HEK293 (cell line): ENCODE results near the gene CWC25.

ENCODE experiments used
- CTCF ChIA-PET: fragments of 350-600 bp; formaldehyde crosslinking; extraction: SDS; loops from one replicate; lab custom pipeline; 2021; ENCODE audit warnings: antibody characterized with exemption; lab: Yijun Ruan, JAX
- POLR2A ChIA-PET: fragments of 300-600 bp; formaldehyde crosslinking; extraction: SDS; loops from one replicate; lab custom pipeline; 2020; ENCODE audit warnings: antibody characterized with exemption, inconsistent platforms; lab: Yijun Ruan, JAX
- H3K27ac ChIP-seq: fragments of 200-500 bp; sonication (Bioruptor generic); 2 replicates; pipeline ENCODE4 v1.5.1; 2014; ENCODE audit warnings: low read depth, low read length, control low read depth, inconsistent platforms; ENCODE audit errors: extremely low read depth
- H3K36me3 ChIP-seq, 2 experiments: fragments of 200-500 bp in 1 of 2; sonication (Bioruptor generic) in 1 of 2; 1 replicate in 1 of 2; 2 replicates in 1 of 2; pipeline ENCODE4 v1.5.1; 2014 to 2017; ENCODE audit warnings: inconsistent platforms in 2 of 2, low read length in 2 of 2; ENCODE audit not compliant: control insufficient read depth in 2 of 2, insufficient read depth in 1 of 2
- H3K4me1 ChIP-seq: fragments of 200-500 bp; sonication (Bioruptor generic); 2 replicates; pipeline ENCODE4 v1.5.1; 2014; ENCODE audit warnings: mild to moderate bottlenecking, low read length, inconsistent platforms; ENCODE audit not compliant: control insufficient read depth, insufficient read depth
- H3K4me3 ChIP-seq: 2 replicates; pipeline ENCODE4 v1.5.1; 2011; ENCODE audit warnings: low read depth, mild to moderate bottlenecking, control low read depth, low read length, moderate library complexity
- H3K9me3 ChIP-seq: fragments of 200-500 bp; sonication (Bioruptor generic); 2 replicates; pipeline ENCODE4 v1.5.1; 2014; ENCODE audit warnings: low read depth, low read length, inconsistent platforms; ENCODE audit not compliant: control insufficient read depth, insufficient read depth
- HOXD13 ChIP-seq: sonication (generic); formaldehyde crosslinking; IDR thresholded peaks from 2 replicates; pipeline ENCODE4 v1.8.0; 2022; ENCODE audit warnings: missing genetic modification reagents, borderline replicate concordance
- KLF10 ChIP-seq: fragments of 450-650 bp; IDR thresholded peaks from 2 replicates; pipeline ENCODE4 v1.5.1; 2018; ENCODE audit warnings: missing biosample characterization, mild to moderate bottlenecking, missing genetic modification characterization
- KLF9 ChIP-seq: fragments of 450-650 bp; formaldehyde crosslinking; IDR thresholded peaks from 2 replicates; pipeline ENCODE4 v1.5.1; 2016; ENCODE audit warnings: missing biosample characterization, missing genetic modification characterization, low read depth
- OSR2 ChIP-seq: fragments of 450-650 bp; formaldehyde crosslinking; IDR thresholded peaks from 2 replicates; pipeline ENCODE4 v1.5.1; 2016; ENCODE audit warnings: missing biosample characterization, missing genetic modification characterization
- REPIN1 ChIP-seq: fragments of 450-650 bp; formaldehyde crosslinking; IDR thresholded peaks from 2 replicates; pipeline ENCODE4 v1.5.1; 2017; ENCODE audit warnings: missing biosample characterization, missing genetic modification characterization, low read depth
- SETDB1 ChIP-seq: IDR thresholded peaks from one replicate; pipeline ENCODE4 v1.6.1; 2017; ENCODE audit warnings: mild to moderate bottlenecking, low read length, moderate library complexity, mixed read lengths; ENCODE audit not compliant: insufficient read length
- TRIM28 ChIP-seq: IDR thresholded peaks from 2 replicates; pipeline ENCODE4 v1.6.1; 2011; ENCODE audit warnings: low read length, control low read depth, borderline replicate concordance
- ZBTB17 ChIP-seq: fragments of 450-650 bp; formaldehyde crosslinking; IDR thresholded peaks from 2 replicates; pipeline ENCODE4 v1.5.1; 2016; ENCODE audit warnings: missing biosample characterization, missing genetic modification characterization
- ZFHX2 ChIP-seq: fragments of 450-650 bp; formaldehyde crosslinking; conservative IDR thresholded peaks from 2 replicates; pipeline ENCODE4 v1.5.1; 2016; ENCODE audit warnings: missing biosample characterization, missing genetic modification characterization
- ZNF121 ChIP-seq: fragments of 450-650 bp; formaldehyde crosslinking; IDR thresholded peaks from 2 replicates; pipeline ENCODE4 v1.5.1; 2016; ENCODE audit warnings: missing biosample characterization, missing genetic modification characterization
- ZNF211 ChIP-seq: fragments of 450-650 bp; formaldehyde crosslinking; IDR thresholded peaks from 2 replicates; pipeline ENCODE4 v1.5.1; 2016; ENCODE audit warnings: low read depth, missing biosample characterization, missing genetic modification characterization
- ZNF280C ChIP-seq: fragments of 450-650 bp; formaldehyde crosslinking; IDR thresholded peaks from 2 replicates; pipeline ENCODE4 v1.5.1; 2016; ENCODE audit warnings: missing biosample characterization, missing genetic modification characterization
- ZNF292 ChIP-seq: fragments of 450-650 bp; formaldehyde crosslinking; IDR thresholded peaks from 2 replicates; pipeline ENCODE4 v1.5.1; 2016; ENCODE audit warnings: low read depth, missing biosample characterization, missing genetic modification characterization, borderline replicate concordance
- ZNF311 ChIP-seq: fragments of 450-650 bp; formaldehyde crosslinking; IDR thresholded peaks from 2 replicates; pipeline ENCODE4 v1.5.1; 2017; ENCODE audit warnings: missing biosample characterization, missing genetic modification characterization, borderline replicate concordance
- ZNF391 ChIP-seq: fragments of 450-650 bp; formaldehyde crosslinking; IDR thresholded peaks from 2 replicates; pipeline ENCODE4 v1.5.1; 2016; ENCODE audit warnings: low read depth, missing biosample characterization, missing genetic modification characterization, borderline replicate concordance
- ZNF433 ChIP-seq: fragments of 450-650 bp; formaldehyde crosslinking; IDR thresholded peaks from 2 replicates; pipeline ENCODE4 v1.5.1; 2016; ENCODE audit warnings: missing biosample characterization, missing genetic modification characterization, low read depth
- ZNF473 ChIP-seq: fragments of 450-650 bp; formaldehyde crosslinking; IDR thresholded peaks from 2 replicates; pipeline ENCODE4 v1.5.1; 2017; ENCODE audit warnings: missing biosample characterization, missing genetic modification characterization
- ZNF510 ChIP-seq: fragments of 450-650 bp; formaldehyde crosslinking; IDR thresholded peaks from 2 replicates; pipeline ENCODE4 v1.5.1; 2018; ENCODE audit warnings: mild to moderate bottlenecking, missing genetic modification characterization, missing biosample characterization; ENCODE audit not compliant: insufficient replicate concordance
- ZNF514 ChIP-seq: fragments of 450-650 bp; formaldehyde crosslinking; IDR thresholded peaks from 2 replicates; pipeline ENCODE4 v1.5.1; 2016; ENCODE audit warnings: missing biosample characterization, missing genetic modification characterization
- ZNF600 ChIP-seq: fragments of 450-650 bp; formaldehyde crosslinking; IDR thresholded peaks from 2 replicates; pipeline ENCODE4 v1.5.1; 2016; ENCODE audit warnings: missing biosample characterization, missing genetic modification characterization
- ZNF677 ChIP-seq: fragments of 450-650 bp; IDR thresholded peaks from 2 replicates; pipeline ENCODE4 v1.5.0; 2018; ENCODE audit warnings: missing biosample characterization, mild to moderate bottlenecking, missing genetic modification characterization, moderate library complexity
- ZNF791 ChIP-seq: fragments of 450-650 bp; formaldehyde crosslinking; IDR thresholded peaks from 2 replicates; pipeline ENCODE4 v1.5.1; 2016; ENCODE audit warnings: missing biosample characterization, missing genetic modification characterization
- ZNF792 ChIP-seq: fragments of 450-650 bp; formaldehyde crosslinking; IDR thresholded peaks from 2 replicates; pipeline ENCODE4 v1.5.1; 2016; ENCODE audit warnings: missing biosample characterization, missing genetic modification characterization
- ZXDB ChIP-seq: fragments of 450-650 bp; formaldehyde crosslinking; IDR thresholded peaks from 2 replicates; pipeline ENCODE4 v1.5.1; 2016; ENCODE audit warnings: missing biosample characterization, missing genetic modification characterization
- TF ChIP-seq, protein P1 (sequence below): fragments of 450-650 bp; formaldehyde crosslinking; IDR thresholded peaks from 2 replicates; pipeline ENCODE4 v1.5.1; 2016; ENCODE audit warnings: missing biosample characterization, missing genetic modification characterization, borderline replicate concordance
- TF ChIP-seq, protein P2 (sequence below): fragments of 450-650 bp; formaldehyde crosslinking; IDR thresholded peaks from 2 replicates; pipeline ENCODE4 v1.5.1; 2016; ENCODE audit warnings: missing biosample characterization, missing genetic modification characterization
- TF ChIP-seq, protein P3 (sequence below): fragments of 450-650 bp; formaldehyde crosslinking; IDR thresholded peaks from 2 replicates; pipeline ENCODE4 v1.5.1; 2016; ENCODE audit warnings: missing biosample characterization, missing genetic modification characterization
- TF ChIP-seq, protein P4 (sequence below): fragments of 450-650 bp; formaldehyde crosslinking; optimal IDR thresholded peaks from 2 replicates; pipeline ENCODE3; 2016; ENCODE audit warnings: missing biosample characterization, mild to moderate bottlenecking, missing genetic modification characterization

Gene CWC25

DNA sequence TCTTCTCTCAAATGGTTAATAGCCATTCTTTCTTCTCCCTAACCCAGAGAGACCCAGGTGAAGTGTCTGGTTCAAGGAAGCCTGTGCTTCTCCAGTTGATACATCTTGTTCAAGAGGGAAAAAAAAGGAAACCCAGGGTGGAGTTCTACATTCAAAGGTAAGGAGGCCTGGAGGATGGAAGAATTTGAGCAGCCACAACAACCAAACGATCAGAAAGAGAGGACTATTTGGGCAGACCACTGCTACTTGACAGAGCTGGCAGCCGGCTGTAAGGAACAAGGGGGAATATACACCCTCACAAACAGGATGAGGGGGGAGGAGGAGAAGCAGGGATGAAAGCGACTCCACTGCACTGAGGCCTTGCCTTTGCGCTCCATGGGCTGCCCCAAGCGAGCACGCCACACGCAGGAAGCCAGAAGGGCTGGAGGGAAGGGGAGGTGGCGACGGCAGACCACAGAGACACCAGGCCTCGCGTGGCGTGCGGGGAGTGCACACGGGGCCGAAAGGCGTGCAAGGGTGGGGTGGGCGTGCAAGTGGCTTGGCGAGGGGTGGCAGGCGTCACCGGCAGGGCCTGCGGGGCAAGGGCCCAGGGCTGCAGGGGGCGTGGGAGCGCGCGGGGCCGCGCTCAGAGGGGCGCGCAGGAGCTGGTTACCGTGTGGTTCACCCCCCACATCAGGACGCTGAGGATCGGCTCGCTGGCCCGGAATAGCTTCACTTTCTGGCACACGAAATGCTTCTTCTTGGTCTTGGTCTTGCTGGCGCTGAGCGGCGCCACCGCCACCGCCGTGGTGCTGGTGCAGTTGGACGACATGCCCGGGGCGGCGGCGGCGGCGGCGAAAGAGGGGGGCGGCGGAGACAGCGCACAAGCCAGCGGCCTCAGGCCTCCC, 26.3 kb downstream of the CWC25 start:
- Histone ChIP-seq H3K4me3 (peak overlapping the region; percentile 83), H3K36me3 (peaks cover 38 to 61% of the 10 kb centered on the region in 2 experiments), H3K9me3 (no peaks in the 10 kb centered on the region), H3K4me1 (peaks cover 17% of the 10 kb centered on the region), H3K27ac (peak overlapping the region; percentile 93)
- ChIA-PET POLR2A (interaction anchor here (0.5 to 1.9 kb wide), 12 partner anchors 10 to 123 kb away, joined by 3 to 8 read pairs (median 4); partner anchors contain the start of genes LASP1 and RPL23), CTCF (interaction anchor here (1.0 to 1.6 kb wide), 2 partner anchors 37 to 354 kb away, joined by 3 to 5 read pairs; no protein-coding TSS in a partner anchor)
- TF ChIP-seq ZFHX2 (tag by site-specific recombination) (peak; percentile 91), ZXDB (peak; percentile 44; the same call in 1 of the 2 replicates), HOXD13 (CRISPR knock-in tag) (no peak), ZNF677 (tag by site-specific recombination) (no peak), ZBTB17 (tag by site-specific recombination) (peak; percentile 81), ZNF211 (tag by site-specific recombination) (no peak), ZNF433 (tag by site-specific recombination) (no peak), ZNF514 (tag by site-specific recombination) (no peak), ZNF600 (tag by site-specific recombination) (peak; percentile 81), KLF9 (peak; percentile 87), ZNF391 (tag by site-specific recombination) (no peak), KLF10 (no peak), ZNF473 (tag by site-specific recombination) (no peak), ZNF311 (no peak), OSR2 (tag by site-specific recombination) (no peak), ZNF280C (tag by site-specific recombination) (no peak), TRIM28 (no peak), REPIN1 (tag by site-specific recombination) (no peak), ZNF792 (tag by site-specific recombination) (0 out of 2 replicates have a peak, but pooled peaks have one; percentile 18), ZNF791 (tag by site-specific recombination) (no peak), SETDB1 (no peak), ZNF121 (tag by site-specific recombination) (0 out of 2 replicates have a peak, but pooled peaks have one; percentile 42), ZNF510 (tag by site-specific recombination) (no peak), ZNF292 (tag by site-specific recombination) (no peak)
- TF ChIP-seq, protein P1, sequence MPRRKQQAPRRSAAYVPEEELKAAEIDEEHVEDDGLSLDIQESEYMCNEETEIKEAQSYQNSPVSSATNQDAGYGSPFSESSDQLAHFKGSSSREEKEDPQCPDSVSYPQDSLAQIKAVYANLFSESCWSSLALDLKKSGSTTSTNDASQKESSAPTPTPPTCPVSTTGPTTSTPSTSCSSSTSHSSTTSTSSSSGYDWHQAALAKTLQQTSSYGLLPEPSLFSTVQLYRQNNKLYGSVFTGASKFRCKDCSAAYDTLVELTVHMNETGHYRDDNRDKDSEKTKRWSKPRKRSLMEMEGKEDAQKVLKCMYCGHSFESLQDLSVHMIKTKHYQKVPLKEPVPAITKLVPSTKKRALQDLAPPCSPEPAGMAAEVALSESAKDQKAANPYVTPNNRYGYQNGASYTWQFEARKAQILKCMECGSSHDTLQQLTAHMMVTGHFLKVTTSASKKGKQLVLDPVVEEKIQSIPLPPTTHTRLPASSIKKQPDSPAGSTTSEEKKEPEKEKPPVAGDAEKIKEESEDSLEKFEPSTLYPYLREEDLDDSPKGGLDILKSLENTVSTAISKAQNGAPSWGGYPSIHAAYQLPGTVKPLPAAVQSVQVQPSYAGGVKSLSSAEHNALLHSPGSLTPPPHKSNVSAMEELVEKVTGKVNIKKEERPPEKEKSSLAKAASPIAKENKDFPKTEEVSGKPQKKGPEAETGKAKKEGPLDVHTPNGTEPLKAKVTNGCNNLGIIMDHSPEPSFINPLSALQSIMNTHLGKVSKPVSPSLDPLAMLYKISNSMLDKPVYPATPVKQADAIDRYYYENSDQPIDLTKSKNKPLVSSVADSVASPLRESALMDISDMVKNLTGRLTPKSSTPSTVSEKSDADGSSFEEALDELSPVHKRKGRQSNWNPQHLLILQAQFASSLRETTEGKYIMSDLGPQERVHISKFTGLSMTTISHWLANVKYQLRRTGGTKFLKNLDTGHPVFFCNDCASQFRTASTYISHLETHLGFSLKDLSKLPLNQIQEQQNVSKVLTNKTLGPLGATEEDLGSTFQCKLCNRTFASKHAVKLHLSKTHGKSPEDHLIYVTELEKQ (tag by site-specific recombination), result no peak
- TF ChIP-seq, protein P2, sequence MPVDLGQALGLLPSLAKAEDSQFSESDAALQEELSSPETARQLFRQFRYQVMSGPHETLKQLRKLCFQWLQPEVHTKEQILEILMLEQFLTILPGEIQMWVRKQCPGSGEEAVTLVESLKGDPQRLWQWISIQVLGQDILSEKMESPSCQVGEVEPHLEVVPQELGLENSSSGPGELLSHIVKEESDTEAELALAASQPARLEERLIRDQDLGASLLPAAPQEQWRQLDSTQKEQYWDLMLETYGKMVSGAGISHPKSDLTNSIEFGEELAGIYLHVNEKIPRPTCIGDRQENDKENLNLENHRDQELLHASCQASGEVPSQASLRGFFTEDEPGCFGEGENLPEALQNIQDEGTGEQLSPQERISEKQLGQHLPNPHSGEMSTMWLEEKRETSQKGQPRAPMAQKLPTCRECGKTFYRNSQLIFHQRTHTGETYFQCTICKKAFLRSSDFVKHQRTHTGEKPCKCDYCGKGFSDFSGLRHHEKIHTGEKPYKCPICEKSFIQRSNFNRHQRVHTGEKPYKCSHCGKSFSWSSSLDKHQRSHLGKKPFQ (tag by site-specific recombination), result no peak
- TF ChIP-seq, protein P3, sequence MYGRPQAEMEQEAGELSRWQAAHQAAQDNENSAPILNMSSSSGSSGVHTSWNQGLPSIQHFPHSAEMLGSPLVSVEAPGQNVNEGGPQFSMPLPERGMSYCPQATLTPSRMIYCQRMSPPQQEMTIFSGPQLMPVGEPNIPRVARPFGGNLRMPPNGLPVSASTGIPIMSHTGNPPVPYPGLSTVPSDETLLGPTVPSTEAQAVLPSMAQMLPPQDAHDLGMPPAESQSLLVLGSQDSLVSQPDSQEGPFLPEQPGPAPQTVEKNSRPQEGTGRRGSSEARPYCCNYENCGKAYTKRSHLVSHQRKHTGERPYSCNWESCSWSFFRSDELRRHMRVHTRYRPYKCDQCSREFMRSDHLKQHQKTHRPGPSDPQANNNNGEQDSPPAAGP, result peak; percentile 91; the same call in 1 of the 2 replicates
- TF ChIP-seq, protein P4, sequence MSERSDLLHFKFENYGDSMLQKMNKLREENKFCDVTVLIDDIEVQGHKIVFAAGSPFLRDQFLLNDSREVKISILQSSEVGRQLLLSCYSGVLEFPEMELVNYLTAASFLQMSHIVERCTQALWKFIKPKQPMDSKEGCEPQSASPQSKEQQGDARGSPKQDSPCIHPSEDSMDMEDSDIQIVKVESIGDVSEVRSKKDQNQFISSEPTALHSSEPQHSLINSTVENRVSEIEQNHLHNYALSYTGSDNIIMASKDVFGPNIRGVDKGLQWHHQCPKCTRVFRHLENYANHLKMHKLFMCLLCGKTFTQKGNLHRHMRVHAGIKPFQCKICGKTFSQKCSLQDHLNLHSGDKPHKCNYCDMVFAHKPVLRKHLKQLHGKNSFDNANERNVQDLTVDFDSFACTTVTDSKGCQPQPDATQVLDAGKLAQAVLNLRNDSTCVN (tag by site-specific recombination), result peak; percentile 98
